DMS 273 (cell line): ENCODE measurements around the gene GALNT3.

ENCODE experiments used
- DNase-seq: peaks from one replicate; lab custom pipeline; 2025; ENCODE audit not compliant: unreplicated experiment; lab: John Stamatoyannopoulos, UW

Gene GALNT3

GRCh38 chr2:165793779-165794535 is at the start of gene GALNT3:
Gene GALNT3, minus strand, starts transcription at chr2:165794247. Its CDS starts 23,547 bp downstream, at chr2:165770700.
- DNase-seq: peak; percentile 58

- DNase-seq: no peak
These were observed 49.3 kb upstream of the GALNT3 start for GRCh38 chr2:165843351-165843750.

- DNase-seq: no peak
These were observed 46.4 kb upstream of the GALNT3 start for GRCh38 chr2:165840333-165840958.

GRCh38 chr2:165839610-165840009 is 45.6 kb upstream of the GALNT3 start:
- no peak for DNase-seq

- peak; percentile 16 for DNase-seq
These were observed 43.1 kb upstream of the GALNT3 start for GRCh38 chr2:165837122-165837521.

GRCh38 chr2:165835363-165835762 is 41.3 kb upstream of the GALNT3 start:
- DNase-seq: no peak

GRCh38 chr2:165833156-165833555 is 39.1 kb upstream of the GALNT3 start:
- DNase-seq: no peak

- DNase-seq: no peak
These were observed 33.9 kb upstream of the GALNT3 start for GRCh38 chr2:165827921-165828276.

GRCh38 chr2:165827016-165827920 is 33.2 kb upstream of the GALNT3 start:
- no peak for DNase-seq

GRCh38 chr2:165825041-165825440 is 31.0 kb upstream of the GALNT3 start:
- peak; percentile 34 for DNase-seq

- no peak for DNase-seq
These were observed 26.2 kb upstream of the GALNT3 start for GRCh38 chr2:165820296-165820695.

GRCh38 chr2:165818920-165819319 is 24.9 kb upstream of the GALNT3 start:
- DNase-seq: no peak

- DNase-seq: no peak
These were observed 21.5 kb upstream of the GALNT3 start for GRCh38 chr2:165815299-165816141.

- DNase-seq: no peak
These were observed 20.4 kb upstream of the GALNT3 start for GRCh38 chr2:165814473-165814872.

GRCh38 chr2:165811592-165812370 is 17.7 kb upstream of the GALNT3 start:
- no peak for DNase-seq

GRCh38 chr2:165810418-165810817 is 16.4 kb upstream of the GALNT3 start:
- no peak for DNase-seq

- no peak for DNase-seq
These were observed 10.7 kb upstream of the GALNT3 start for GRCh38 chr2:165804719-165805118.

GRCh38 chr2:165803123-165803760 is 9.2 kb upstream of the GALNT3 start:
- DNase-seq: no peak

GRCh38 chr2:165801176-165801575 is 7.1 kb upstream of the GALNT3 start:
- DNase-seq: no peak
